Chondrocyte (in vitro differentiated cells): ENCODE results near the gene ATP2A2. TPM values are rescaled to one million over a fixed set of nuclear protein-coding genes. Genes with fewer than 3 reads are reported as not detected.

Experiments used
- DNase-seq: peaks from one replicate; pipeline ENCODE4 v3.0.0; 2021; ENCODE audit warnings: mixed read lengths, low spot score
- H3K27ac Mint-ChIP-seq: one replicate; pipeline ENCODE4 v1.8.0; 2021; ENCODE audit warnings: mild to moderate bottlenecking, moderate library complexity, mixed read lengths; ENCODE audit not compliant: unreplicated experiment
- H3K27me3 Mint-ChIP-seq: 2 replicates; pipeline ENCODE4 v1.8.0; 2021; ENCODE audit warnings: low read depth, mixed read lengths
- H3K36me3 Mint-ChIP-seq: 2 replicates; pipeline ENCODE4 v1.8.0; 2021; ENCODE audit warnings: low read depth, mixed read lengths
- H3K4me1 Mint-ChIP-seq: 2 replicates; pipeline ENCODE4 v1.8.0; 2021; ENCODE audit warnings: low read depth, mild to moderate bottlenecking, mixed read lengths
- H3K4me3 Mint-ChIP-seq: one replicate; pipeline ENCODE4 v1.8.0; 2021; ENCODE audit warnings: mild to moderate bottlenecking, moderate library complexity, mixed read lengths; ENCODE audit not compliant: unreplicated experiment
- H3K9me3 Mint-ChIP-seq: 2 replicates; pipeline ENCODE4 v1.8.0; 2021; ENCODE audit warnings: low read depth, mixed read lengths
- long read RNA-seq: library from polyadenylated mRNA; stranded (forward); transcript quantifications from one replicate; pipeline ENCODE4 v2.0.0, GENCODE V29; 2021
- total RNA-seq: library from RNA; stranded (reverse); gene quantifications from 3 replicates; pipeline ENCODE4 v1.2.1, GENCODE V29; 2021
- TF ChIP-seq, protein P1 (sequence below): fragments of 200-600 bp; sonication (generic); IDR thresholded peaks from 2 replicates; pipeline ENCODE4 v1.5.0; 2021; ENCODE audit warnings: antibody characterized with exemption, mild to moderate bottlenecking, moderate library complexity

ATP2A2 gene
- total RNA-seq = 163 to 218 TPM (median 216 TPM) in 3 replicates
- long read RNA-seq, partial matches to known transcripts = 8 of 18 reads
- long read RNA-seq, other reads (novel, unspliced or antisense) = 10 of 18 reads

DNA sequence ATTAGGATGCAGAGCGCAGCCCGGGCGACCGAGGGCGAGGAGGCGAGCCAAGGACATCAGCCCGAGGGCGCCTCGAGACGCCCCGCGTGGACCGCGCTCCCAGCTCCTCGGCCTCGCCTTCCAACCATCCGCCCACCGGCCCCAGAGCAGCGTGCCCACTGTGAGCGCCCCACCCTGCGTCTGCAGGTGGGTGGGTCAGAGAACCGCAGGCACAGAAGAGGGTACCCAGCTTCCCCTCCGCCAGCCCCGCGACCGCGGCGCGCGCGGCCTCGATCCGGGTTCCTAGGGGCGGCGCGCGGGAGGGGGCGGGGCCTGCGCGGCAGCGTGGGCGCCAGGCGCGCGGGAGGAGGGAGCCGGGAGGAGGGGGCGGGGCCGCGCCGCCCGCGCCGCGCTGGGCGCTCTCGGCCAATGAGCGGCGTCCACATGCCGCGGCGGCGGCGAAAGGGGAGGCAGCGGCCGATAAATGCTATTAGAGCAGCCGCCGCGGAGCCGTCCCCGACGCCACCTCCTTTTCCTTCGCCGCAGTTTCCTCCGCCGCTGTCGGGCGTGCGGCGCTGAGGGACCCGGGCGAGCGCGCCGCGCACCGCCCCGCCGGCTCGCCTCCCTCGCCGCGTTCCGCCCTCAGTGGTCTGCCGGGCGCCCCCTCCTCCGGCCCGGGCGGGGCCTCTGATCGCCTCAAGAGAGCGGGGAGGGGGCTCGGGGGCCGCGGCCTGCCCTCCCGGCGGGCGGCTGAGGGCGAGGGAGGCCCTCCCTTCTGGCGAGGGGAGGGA, at the start of gene ATP2A2:
Gene ATP2A2, plus strand, starts transcription at position 469 of the 770 bp plus-strand sequence. CDS start 543 bp downstream, outside the sequence.
- TF ChIP-seq, protein P1, sequence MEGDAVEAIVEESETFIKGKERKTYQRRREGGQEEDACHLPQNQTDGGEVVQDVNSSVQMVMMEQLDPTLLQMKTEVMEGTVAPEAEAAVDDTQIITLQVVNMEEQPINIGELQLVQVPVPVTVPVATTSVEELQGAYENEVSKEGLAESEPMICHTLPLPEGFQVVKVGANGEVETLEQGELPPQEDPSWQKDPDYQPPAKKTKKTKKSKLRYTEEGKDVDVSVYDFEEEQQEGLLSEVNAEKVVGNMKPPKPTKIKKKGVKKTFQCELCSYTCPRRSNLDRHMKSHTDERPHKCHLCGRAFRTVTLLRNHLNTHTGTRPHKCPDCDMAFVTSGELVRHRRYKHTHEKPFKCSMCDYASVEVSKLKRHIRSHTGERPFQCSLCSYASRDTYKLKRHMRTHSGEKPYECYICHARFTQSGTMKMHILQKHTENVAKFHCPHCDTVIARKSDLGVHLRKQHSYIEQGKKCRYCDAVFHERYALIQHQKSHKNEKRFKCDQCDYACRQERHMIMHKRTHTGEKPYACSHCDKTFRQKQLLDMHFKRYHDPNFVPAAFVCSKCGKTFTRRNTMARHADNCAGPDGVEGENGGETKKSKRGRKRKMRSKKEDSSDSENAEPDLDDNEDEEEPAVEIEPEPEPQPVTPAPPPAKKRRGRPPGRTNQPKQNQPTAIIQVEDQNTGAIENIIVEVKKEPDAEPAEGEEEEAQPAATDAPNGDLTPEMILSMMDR = no peak
- peaks cover 45% of the 10 kb centered on the region for H3K4me1 Mint-ChIP-seq
- peak; percentile 95 for DNase-seq
- H3K9me3 Mint-ChIP-seq = no peaks in the 10 kb centered on the region
- H3K36me3 Mint-ChIP-seq = peaks cover 3% of the 10 kb centered on the region
- peak within 1 kb of the TSS; percentile 89 for H3K27ac Mint-ChIP-seq
- H3K27me3 Mint-ChIP-seq = no peaks in the 10 kb centered on the region
- peak within 1 kb of the TSS; percentile 79 for H3K4me3 Mint-ChIP-seq

DNA sequence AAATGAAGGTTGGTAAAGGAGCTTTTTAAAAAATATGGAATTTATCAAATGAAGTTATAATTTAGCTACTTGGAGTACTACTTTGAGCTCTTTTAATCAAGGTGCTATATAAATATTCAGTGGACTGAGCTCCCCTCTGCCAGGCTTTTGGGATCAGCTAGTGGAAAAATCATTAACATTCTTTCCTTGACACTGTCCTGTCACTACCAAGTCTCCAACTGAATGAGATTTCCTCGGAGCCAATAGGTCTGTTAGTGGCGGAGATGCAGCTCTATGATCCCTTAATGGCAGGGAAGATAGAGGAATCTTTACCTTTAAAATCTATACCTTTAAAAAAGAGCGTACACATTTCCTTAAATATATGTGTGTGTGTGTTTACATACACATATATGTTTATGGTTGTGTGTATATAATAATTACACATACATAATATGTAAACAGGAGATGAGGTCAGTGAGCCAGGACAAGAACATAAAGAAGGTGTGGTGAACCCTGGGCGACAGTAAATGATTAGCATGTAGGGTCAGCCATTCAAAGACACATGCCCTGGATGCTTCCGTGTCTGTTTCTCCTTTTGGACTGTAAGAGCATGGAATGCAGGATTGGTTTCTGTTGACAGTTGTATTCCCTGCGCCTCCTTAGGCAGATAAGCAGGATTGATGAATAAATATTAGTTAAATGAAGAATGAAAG, 47.7 kb upstream of the ATP2A2 start:
- Mint-ChIP-seq H3K36me3 (no peaks in the 10 kb centered on the region), H3K4me1 (peaks cover 25% of the 10 kb centered on the region), H3K27ac (no peak overlapping the region), H3K9me3 (no peaks in the 10 kb centered on the region), H3K27me3 (no peaks in the 10 kb centered on the region), H3K4me3 (no peak overlapping the region)
- TF ChIP-seq, protein P1 = no peak
- no peak for DNase-seq

DNA sequence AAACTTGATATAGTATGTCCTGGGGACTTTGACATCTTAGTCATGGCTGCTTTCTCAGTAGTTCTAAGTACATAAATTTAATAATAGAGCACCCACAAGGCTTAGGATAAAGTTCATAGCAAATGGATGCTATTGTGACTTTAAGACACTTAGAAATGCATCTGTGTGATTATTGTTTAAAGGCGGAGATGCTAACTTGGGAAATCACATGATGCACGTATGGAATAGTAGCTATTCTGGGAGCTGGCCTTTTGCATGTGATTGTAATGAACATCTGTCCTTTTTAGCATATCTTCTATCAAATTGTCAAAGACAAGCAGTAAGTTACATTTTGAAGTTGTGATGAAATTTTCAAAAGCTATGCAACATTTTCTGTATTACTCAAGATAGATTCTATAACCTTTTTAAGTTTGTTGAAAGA, 46.7 kb upstream of the ATP2A2 start:
- Mint-ChIP-seq H3K27me3 (no peaks in the 10 kb centered on the region), H3K36me3 (no peaks in the 10 kb centered on the region), H3K4me1 (peaks cover 25% of the 10 kb centered on the region), H3K27ac (no peak overlapping the region), H3K4me3 (no peak overlapping the region), H3K9me3 (no peaks in the 10 kb centered on the region)
- DNase-seq = no peak
- TF ChIP-seq, protein P1 = no peak

DNA sequence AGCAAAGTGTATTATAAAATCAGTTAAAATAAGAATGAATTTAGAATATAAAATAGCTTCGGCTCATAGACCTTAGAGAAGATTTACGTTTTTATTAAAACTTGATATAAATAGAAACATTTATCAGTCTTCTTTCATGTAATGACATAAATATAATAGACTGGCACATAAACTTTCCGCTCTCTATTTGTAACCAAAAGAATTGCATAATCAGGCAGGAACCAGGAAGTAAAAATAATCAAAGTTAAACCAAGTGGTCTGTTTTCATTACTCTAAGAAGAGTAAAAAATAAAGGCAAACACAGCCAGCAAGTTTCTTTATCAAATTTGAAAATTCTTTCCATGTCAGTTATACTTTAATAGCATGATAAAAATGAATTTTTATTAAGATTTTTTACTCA, 46.3 kb upstream of the ATP2A2 start:
- no peak for DNase-seq
- H3K4me3 Mint-ChIP-seq = no peak overlapping the region
- H3K27me3 Mint-ChIP-seq = no peaks in the 10 kb centered on the region
- no peaks in the 10 kb centered on the region for H3K9me3 Mint-ChIP-seq
- TF ChIP-seq, protein P1 = no peak
- peaks cover 25% of the 10 kb centered on the region for H3K4me1 Mint-ChIP-seq
- no peak overlapping the region for H3K27ac Mint-ChIP-seq
- H3K36me3 Mint-ChIP-seq = no peaks in the 10 kb centered on the region

DNA sequence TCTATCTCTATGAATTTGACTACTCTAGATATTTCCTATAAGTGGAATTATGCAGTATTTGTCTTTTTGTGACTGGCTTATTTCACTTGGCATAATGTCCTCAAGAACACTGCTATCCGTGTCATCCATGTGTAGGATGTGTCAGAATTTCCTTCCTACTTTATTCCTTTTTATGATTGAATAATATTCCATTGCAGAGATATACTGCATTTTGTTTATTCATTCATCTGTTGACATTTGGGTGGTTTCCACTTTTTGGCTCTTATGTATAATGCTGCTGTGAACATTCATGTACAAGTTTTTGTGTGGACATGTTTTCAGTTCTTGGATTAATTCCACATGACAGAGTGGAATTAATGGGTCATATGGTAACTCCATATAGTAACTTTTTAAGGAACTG, 45.7 kb upstream of the ATP2A2 start:
- H3K27ac Mint-ChIP-seq = no peak overlapping the region
- TF ChIP-seq, protein P1 = no peak

More for the DNA sequence above, 45.7 kb upstream of the ATP2A2 start:
- Mint-ChIP-seq H3K4me1 (peaks cover 25% of the 10 kb centered on the region), H3K27me3 (no peaks in the 10 kb centered on the region), H3K9me3 (no peaks in the 10 kb centered on the region), H3K36me3 (peaks cover 2% of the 10 kb centered on the region), H3K4me3 (no peak overlapping the region)
- no peak for DNase-seq
